Measurements from ENCODE around the gene ADH5.
A peak's percentile ranks its signal among the peaks of the same experiment; 100 is the strongest.
"Not testable (repeated sequence)": the region's sequence is repeated elsewhere in the genome, so short reads cannot be mapped to it uniquely, and the experiment has no call there.

Gene ADH5

GRCh38 chr4:99088481-99089365 lies at the start of gene ADH5:
ADH5 (minus strand) TSS chr4:99088788; CDS start chr4:99088700, 88 bp downstream.
- DNase-seq (ENCODE audit: low read depth): peak; percentile 78

- no peak for DNase-seq (ENCODE audit: low read depth)
These were observed 47.7 kb upstream of the ADH5 start for GRCh38 chr4:99136329-99136728.

- no peak for DNase-seq (ENCODE audit: low read depth)
These were observed 47.1 kb upstream of the ADH5 start for GRCh38 chr4:99135541-99136162.

- peak; percentile 59 for DNase-seq (ENCODE audit: low read depth)
These were observed 46.0 kb upstream of the ADH5 start for GRCh38 chr4:99134586-99134985.

- no peak for DNase-seq (ENCODE audit: low read depth)
These were observed 42.8 kb upstream of the ADH5 start for GRCh38 chr4:99131378-99131777.

GRCh38 chr4:99126376-99126775 lies 37.8 kb upstream of the ADH5 start:
- DNase-seq (ENCODE audit: low read depth): no peak

GRCh38 chr4:99121008-99121407 lies 32.4 kb upstream of the ADH5 start:
- no peak for DNase-seq (ENCODE audit: low read depth)

DNA sequence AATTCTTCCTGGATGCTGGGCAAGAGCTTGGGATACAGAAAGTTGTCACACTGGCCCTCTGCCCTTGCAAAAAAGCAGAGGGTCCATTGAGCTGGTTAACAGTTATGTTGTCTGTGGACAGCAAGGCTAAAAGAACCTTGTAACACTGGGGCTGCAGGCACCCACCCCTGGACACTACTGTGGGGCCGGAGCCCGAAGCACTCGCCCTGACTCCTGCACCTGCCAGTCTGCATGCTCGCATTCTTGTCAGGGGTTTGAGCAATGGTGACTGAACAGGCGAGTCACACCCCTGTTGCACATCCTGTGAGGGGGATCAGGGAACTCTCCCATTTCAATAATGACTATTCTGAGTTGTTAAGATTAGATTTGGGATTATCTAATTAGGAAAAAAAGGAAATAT lies 31.9 kb upstream of the ADH5 start:
- DNase-seq (ENCODE audit: low read depth): no peak

DNA sequence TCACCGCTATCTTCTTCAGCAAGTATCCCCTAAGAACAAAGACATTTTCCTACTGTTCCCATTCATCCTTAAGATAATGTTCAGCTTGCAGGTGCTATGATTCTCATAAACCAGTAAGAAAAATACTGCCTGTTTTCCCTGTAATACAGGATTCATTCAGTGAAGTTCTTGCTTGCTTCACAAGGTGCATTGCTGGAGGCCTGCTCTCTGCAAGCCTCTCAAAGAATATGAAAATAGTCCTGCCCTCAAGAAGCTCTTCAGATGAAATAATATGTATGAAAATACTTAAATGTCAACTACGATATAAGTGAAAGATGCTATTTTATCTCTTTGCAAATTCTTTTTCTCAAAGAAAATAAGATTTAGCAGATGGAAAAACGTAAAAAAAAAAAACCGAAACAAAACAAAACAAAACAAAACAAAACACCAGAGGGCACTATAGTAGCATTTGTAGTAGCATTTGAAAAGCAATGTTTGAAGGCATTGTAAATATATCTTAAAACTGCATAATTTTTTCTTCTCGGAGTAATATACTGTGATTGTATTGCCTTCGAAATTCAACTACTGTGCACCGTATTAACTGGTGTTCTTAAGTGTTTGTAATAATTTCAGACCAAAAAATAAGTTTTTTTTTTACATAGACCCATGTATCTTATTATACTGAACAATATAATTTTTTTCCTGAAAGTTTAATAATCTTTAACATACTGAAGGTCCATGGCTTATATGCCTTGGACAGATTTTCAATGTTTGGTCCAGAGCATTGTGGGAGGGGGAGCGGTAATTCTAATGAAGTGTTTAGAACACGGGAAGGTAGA lies 29.5 kb upstream of the ADH5 start:
- peak; percentile 14 for DNase-seq (ENCODE audit: low read depth)

- DNase-seq (ENCODE audit: low read depth): not testable (repeated sequence)
These were observed 28.7 kb upstream of the ADH5 start for GRCh38 chr4:99117122-99117841.

DNA sequence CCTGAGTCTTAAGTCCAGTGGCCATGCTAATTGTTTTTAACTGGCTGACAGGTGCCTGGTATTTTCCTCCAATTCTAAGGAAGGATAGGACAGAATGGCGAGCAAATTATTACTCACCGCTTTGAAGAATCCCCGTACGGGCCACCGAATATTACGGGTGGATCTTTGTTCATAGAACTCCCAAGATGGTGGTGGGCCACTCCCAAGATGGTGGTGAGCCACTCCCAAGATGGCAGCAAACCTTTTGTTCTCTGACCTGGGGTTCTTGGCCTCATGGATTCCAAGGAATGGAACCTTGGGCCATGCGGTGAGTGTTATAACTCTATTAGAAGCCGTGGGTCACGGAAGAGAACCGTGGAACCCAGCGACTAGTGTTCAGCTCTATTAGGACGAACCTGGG lies 20.7 kb upstream of the ADH5 start:
- not testable (repeated sequence) for DNase-seq (ENCODE audit: low read depth)

DNA sequence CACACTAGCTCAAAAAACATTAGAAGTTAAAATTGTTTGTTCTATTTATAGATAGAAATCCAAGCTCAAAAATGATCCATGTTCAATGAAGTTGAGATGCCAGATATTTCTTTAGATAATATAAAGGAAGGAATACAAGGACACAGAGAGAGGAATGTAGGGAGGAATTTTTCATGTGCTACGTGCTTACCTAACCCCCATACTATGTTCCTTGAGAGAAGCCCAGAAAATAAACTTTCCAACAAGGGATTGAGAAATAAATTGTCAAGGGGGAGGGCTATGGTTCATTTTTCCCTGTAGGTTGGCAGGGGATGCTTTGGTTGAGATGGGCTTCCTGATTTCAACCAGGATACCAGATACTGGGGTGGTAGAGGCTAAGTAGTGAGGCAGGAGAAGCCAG lies 15.6 kb upstream of the ADH5 start:
- peak; percentile 50 for DNase-seq (ENCODE audit: low read depth)

DNA sequence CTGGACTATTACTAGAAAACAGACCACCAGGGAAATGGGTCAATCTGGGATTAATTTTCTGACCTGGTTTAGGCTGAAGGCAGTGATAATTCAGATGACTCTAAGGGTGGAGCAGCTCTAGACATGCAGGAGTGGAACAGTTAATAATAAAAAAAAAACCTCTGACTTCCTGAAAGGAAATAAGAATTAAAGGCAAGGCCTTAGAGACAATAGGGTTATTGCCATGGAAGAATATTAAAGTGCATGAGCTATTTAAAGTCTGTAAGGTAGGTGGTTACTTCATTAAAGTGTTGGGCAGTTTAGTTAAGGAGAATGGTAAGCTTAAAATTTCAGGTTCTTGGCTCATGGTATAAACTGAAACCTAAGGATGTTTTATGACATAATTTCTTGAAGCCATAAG lies 14.6 kb upstream of the ADH5 start:
- DNase-seq (ENCODE audit: low read depth): no peak

DNA sequence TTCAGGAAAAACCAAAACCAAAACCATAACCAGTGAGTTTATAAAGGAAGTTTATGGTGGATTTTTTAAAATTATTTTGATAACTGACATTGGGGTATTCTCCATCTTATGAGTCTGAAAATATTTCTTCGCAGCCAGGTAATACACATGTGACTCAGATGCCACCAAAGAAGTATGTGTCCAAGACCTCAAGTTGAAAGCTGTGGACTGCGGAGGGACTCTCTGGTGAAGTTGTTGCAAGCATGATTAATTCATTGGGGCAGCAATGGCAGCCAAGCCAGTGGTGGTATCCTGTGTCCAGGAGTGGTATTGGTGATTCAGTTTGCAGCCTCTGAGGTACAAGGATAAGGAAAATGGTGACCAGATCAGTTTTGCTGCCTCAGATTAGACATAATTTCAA lies 14.0 kb upstream of the ADH5 start:
- DNase-seq (ENCODE audit: low read depth): no peak

DNA sequence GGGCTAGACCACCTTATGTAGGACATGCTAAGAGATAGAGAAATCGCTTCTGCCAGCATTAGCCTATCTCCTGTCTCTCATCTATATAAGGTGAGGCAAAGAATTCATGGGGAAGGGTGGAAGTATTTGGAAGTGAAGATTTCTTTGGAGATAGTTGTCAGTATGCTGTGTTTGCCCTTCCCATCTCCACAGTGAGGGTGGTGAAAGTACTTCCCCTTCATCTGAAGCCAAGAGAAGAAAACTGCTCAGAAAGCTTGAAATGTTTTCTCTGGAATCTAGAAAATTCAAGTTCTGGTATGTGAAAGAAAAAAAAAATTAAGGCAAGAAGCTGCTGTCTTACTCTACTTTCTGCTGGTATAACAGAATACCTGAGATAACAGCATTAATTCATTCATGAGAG lies 12.3 kb upstream of the ADH5 start:
- DNase-seq (ENCODE audit: low read depth): no peak

DNA sequence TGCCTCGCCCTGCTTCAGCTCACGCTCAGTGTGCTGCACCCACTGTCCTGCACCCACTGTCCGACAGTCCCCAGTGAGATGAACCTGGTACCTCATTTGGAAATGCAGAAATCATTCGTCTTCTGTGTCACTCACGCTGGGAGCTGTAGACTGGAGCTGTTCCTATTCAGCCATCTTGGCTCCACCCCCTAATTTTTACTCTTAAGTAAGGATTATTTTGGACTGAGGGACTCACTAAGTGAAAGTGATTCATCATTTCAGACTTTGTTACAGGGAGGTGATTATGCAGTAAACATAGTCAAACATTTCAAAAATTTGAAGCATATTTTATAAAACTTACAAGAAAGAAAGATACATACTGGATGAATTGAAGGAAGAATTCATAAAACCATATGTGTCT lies 11.2 kb upstream of the ADH5 start:
- not testable (repeated sequence) for DNase-seq (ENCODE audit: low read depth)

DNA sequence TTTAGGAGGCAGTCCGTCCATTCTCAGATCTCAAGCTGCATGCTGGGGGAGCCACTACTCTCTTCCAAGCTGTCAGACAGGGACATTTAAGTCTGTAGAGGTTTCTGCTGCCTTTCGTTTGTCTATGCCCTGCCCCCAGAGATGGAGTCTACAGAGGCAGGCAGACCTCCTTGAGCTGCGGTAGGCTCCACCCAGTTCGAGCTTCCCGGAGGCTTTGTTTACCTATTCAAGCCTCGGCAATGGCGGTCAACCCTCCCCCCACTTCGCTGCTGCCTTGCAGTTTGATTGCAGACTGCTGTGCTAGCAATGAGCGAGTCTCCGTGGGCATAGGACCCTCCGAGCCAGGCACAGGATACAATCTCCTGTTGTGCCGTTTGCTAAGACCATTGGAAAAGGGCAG lies 10.7 kb upstream of the ADH5 start:
- no peak for DNase-seq (ENCODE audit: low read depth)

DNA sequence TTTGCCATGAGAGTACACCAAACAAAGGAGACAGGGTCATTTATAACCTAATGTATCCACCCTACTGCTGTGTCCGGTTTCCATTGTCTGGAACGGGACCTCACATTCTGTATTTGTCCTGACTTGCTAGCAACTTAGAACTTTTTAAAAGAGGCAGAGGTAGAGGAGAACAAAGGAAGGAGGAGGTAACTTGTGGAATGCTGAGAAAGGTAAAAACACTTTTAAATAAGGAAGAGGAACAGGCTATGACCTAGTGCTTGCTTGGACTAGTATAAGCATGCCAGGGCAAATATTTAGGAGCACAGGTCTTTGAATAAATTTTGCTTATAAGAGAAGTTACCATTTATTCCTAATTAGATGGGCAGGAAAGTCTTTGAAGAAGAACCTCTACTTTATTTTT lies 3.3 kb upstream of the ADH5 start:
- not testable (repeated sequence) for DNase-seq (ENCODE audit: low read depth)

DNA sequence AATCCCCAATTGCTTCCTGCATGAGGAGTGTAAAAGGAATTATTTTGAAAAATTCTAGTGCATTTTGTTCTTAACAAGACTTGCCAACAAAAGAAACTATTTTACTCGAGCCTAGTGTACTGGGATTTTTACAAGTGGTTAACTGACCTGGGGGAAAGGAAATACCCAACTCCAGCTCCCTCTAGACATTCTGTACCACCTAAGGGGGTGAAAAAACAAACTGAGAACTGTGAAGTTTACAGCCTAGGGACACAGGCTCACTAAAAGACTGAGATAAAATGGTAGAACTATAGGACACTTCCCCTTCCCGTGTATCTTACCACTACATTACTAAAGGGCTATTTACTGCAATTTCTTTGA lies 2.6 kb upstream of the ADH5 start:
- DNase-seq (ENCODE audit: low read depth): no peak

DNA sequence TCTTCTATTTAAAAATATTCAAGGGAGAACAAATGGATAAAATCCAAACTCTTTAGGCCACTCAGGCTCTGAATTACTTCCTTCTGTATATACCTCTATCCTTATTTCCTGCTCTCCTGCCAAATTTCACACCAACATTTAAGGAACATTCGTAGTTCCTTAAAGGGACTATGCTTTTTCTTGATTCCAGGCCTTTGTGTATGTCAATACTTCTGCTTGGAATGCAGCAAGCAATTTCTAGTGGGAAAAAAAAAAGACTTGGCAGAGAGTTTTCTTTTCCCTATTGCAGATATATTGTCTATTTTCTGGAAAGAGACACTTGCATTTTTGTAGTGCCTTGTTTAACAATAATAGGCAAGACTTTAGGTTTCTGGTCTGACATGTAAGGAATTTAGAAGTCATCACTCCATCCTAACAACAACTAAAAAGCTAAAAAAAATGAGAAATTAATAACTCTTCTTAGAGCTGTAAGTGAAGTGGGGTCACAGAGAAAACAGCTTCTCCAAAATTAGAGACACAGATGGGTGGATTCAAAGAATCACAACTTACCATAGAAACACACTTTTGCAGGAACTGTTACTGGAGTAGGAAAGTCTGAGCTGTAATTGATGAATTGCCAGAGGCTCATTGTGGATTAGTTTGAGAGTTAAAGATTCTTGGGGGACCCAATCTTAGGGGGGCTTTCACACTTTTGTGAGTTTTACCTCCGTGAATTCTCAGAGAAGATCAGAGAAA lies 2.1 kb upstream of the ADH5 start:
- no peak for DNase-seq (ENCODE audit: low read depth)

DNA sequence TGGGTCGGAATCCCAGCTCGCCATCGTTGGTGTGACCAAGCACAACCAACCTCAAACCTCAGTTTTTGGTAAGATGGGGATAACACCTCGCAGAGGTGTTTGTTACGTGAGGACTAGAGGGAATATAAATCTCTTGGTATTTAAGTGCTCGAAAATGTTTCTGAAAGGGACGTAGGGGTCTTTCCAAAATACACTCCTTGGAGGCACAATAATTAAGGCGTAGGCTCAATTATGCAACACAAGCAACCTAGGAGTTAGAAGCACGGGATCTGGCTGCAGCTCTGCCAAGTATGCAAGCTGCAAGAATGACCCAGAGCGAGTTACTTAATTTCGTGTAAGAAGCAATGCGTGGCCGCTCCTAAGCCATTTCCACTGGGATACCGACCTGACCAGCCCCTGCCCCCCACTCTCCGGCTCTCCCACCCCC lies 552 bp downstream of the ADH5 start:
- peak; percentile 83 for DNase-seq (ENCODE audit: low read depth)
